Activated CD4-positive, alpha-beta T cell treated with anti-CD3 and anti-CD28 coated beads, Interleukin-2, amount 50 U/mL, for 48 hours (primary cell): ENCODE data around the gene RRBP1.

Experiments
- DNase-seq, 2 experiments: peaks; one replicate each; pipeline ENCODE4 v3.0.0-alpha.2; 2020

The RRBP1 gene

DNA sequence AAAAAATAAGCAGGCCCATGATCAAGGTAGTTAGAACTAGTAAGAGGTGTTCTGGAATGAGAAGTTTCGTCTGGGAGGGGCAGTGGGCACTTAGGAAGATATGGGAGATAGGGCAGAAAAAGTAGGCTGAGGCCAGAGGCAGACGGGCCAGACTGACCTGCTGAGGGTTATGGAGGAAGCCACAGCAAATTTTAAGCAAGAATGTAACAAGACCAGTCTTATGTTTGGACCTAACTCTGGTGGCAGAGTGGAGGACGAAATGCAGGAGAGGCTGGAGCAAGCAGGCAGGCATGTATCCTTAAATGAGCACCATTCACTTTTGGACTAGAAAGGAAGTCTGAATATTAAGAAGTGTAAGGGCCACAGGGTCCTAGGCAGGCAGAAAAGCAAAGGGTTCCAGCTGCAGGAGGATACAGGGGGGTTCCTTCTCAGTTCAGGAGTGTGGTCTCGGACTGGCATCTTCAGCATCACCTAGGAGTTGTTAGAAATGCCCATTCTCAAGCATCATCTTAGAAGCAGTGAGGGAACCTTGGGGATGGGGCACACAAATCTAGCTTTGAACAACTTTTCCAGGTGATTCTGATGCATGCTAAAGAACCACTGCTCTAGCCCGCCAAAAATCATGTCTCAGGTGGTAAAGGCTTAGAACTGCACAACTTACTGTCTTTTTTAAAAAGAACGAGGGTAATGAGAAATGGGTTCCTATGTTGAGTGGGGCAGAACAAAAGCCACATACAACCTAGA is 113.8 kb downstream of the RRBP1 start:
- no peak for DNase-seq

DNA sequence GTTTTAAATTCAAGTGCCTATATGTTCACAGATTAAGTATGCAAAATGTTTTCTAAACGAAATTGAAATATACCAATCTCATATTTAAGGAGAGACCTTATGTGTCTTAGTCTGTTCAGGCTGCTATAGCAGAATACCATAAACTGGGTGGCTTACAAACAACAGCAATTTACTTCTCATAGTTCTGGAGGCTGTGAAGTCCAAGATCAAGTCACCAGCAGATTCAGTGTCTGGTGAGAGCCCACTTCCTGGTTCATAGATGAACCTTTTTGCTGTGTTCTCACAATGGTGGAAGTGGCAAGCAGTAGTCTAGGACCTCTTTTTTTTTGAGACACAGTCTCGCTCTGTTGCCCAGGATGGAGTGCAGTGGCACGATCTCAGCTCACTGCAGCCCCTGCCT is 115.7 kb downstream of the RRBP1 start:
- DNase-seq = no peak

DNA sequence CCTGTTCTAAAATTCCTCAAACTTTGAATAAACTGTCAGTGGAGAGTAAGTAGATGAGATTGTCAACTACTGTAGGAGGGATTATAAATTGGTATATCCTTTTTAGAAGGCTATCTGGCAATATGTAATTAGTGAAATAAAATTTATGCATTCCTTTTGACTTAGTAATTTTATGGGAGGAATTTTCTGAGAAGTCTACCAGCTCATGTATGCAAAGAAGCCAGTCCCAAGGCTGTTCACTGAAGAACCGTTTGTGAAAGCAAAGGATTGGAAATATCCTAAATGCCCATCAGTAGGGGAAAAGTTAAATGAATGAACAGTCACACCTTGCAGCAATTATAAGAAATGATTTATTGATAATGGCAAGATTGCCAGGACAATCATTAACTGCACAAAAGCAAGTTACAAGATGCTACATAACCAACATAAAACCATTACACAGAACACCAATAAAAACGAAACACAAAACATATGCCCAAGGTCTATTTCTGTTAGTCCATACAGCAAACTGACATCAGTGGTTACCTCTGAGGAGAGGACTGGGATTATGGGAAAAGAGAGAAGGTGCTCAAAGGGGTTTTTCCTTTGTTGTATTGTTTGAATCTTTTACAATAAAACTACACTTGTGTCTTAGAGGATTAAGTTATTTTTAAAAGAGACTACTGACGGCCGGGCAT is 116.7 kb downstream of the RRBP1 start:
- DNase-seq = no peak
